Activated CD4-positive, alpha-beta T cell treated with anti-CD3 and anti-CD28 coated beads, Interleukin-2, amount 10 ng/mL, durations not matched to agents 24 days and 14 days (primary cell): ENCODE measurements around the gene HOXB2. TPM values are rescaled to one million over a fixed set of nuclear protein-coding genes. Genes with fewer than 3 reads are reported as not detected.

Experiments
- DNase-seq: peaks from one replicate; pipeline ENCODE4 v3.0.0; 2022
- H3K27ac Mint-ChIP-seq: one replicate; pipeline ENCODE4 v1.8.0; 2022; ENCODE audit warnings: mild to moderate bottlenecking, mixed read lengths
- H3K27me3 Mint-ChIP-seq: one replicate; pipeline ENCODE4 v1.8.0; 2022; ENCODE audit warnings: mixed read lengths
- H3K36me3 Mint-ChIP-seq: one replicate; pipeline ENCODE4 v1.8.0; 2022; ENCODE audit warnings: low read depth, mild to moderate bottlenecking, mixed read lengths
- H3K4me1 Mint-ChIP-seq: one replicate; pipeline ENCODE4 v1.8.0; 2021; ENCODE audit warnings: mixed read lengths
- H3K4me3 Mint-ChIP-seq: one replicate; pipeline ENCODE4 v1.8.0; 2022; ENCODE audit warnings: mild to moderate bottlenecking, moderate library complexity, mixed read lengths
- H3K9me3 Mint-ChIP-seq: one replicate; pipeline ENCODE4 v1.8.0; 2021; ENCODE audit warnings: mixed read lengths
- intact Hi-C: fragments of 100-400 bp; cut with micrococcal nuclease; formaldehyde crosslinking; loops from one replicate; pipeline ENCODE4 v1.15.1; 2023
- total RNA-seq: library from RNA; stranded (reverse); gene quantifications from 2 replicates; pipeline ENCODE4 v1.2.3, GENCODE V29; 2022

The HOXB2 gene
- total RNA-seq, 1 donor from 2014 or later: 28.1 TPM

- peaks cover 38% of the 10 kb centered on the region for H3K4me1 Mint-ChIP-seq
- no peaks in the 10 kb centered on the region for H3K9me3 Mint-ChIP-seq
- DNase-seq: no peak
- H3K27me3 Mint-ChIP-seq: peaks cover 1% of the 10 kb centered on the region
- H3K27ac Mint-ChIP-seq: peak overlapping the region; percentile 83
- intact Hi-C loops: loop anchor here (1.0 kb wide), 1 partner anchor 7 kb away; no protein-coding TSS in a partner anchor
- peaks cover 12% of the 10 kb centered on the region for H3K36me3 Mint-ChIP-seq
- H3K4me3 Mint-ChIP-seq: peak overlapping the region; percentile 82
Observed at GRCh38 chr17:48548523-48549280, 3.8 kb upstream of the HOXB2 start.

- no peaks in the 10 kb centered on the region for H3K9me3 Mint-ChIP-seq
- no peaks in the 10 kb centered on the region for H3K27me3 Mint-ChIP-seq
- H3K4me1 Mint-ChIP-seq: peaks cover 38% of the 10 kb centered on the region
- intact Hi-C loops: no loop called here
- H3K4me3 Mint-ChIP-seq: peak overlapping the region; percentile 82
- H3K27ac Mint-ChIP-seq: peak overlapping the region; percentile 83
- peak; percentile 87 for DNase-seq
- H3K36me3 Mint-ChIP-seq: peaks cover 13% of the 10 kb centered on the region
Observed at GRCh38 chr17:48547808-48548522, 3.1 kb upstream of the HOXB2 start.

- peaks cover 19% of the 10 kb centered on the region for H3K36me3 Mint-ChIP-seq
- intact Hi-C loops: no loop called here
- H3K9me3 Mint-ChIP-seq: no peaks in the 10 kb centered on the region
- peak overlapping the region; percentile 82 for H3K4me3 Mint-ChIP-seq
- peak; percentile 75 for DNase-seq
- peak overlapping the region; percentile 83 for H3K27ac Mint-ChIP-seq
- H3K27me3 Mint-ChIP-seq: peaks cover 2% of the 10 kb centered on the region
- H3K4me1 Mint-ChIP-seq: peaks cover 43% of the 10 kb centered on the region
Observed at GRCh38 chr17:48546924-48547807, 2.3 kb upstream of the HOXB2 start.

DNA sequence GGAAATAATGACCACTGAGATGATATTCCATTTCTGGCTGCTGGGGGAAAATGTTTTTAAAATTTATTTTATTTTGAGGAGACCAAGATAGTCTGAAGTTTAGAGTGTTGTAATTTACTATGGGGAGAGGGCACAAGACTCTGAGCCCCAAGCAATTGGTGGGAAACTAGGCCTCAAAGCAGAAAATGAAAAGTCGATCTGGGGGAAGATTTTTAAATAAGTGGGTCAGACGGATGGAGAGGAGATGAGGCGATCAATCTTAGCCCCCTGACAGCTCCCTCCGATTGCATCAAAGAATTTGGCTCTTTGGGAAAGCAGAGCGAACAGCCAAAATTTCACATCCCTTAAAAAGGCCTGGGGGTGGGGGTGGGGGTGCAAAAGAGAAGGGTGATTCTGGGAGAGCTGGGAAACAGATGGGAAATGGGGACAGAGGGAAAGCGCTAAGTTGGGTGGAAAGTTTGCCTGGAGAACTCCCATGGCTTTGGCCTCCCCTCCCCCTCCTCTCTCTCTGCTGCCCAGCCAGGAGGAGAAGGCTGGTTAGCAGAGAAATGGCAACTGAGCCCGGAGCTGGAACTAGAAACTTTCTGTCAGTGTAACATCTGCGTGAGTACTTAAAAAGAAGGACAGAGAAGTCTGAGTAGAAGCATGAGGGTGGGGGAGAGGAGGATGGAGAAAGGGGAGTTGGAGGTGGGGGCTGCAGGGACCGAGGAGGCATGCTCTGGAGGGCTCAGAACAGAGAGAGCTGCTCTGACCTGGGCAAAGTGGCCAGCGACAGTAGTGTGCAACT is 1.4 kb upstream of the HOXB2 start:
- Mint-ChIP-seq H3K27me3 (peaks cover 2% of the 10 kb centered on the region), H3K9me3 (no peaks in the 10 kb centered on the region)

DNA sequence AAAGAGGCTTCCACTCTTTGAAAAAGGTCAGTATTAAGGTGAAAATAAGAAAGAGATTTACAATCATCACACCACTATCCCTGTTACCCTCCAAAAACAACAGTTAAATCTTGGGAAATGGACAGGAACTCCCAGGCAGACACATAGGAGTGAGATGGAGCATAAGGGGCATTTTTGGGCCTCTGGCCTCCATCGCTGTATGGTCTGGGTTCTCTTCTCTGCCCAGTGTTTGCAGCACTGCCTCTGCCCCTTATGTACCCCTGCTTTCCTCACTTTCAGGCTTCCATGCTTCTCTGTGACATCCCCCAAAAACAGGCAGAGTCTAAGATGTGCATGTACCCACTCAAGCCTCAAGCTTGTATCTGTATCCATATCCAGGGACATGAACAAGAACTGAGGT is 630 bp upstream of the HOXB2 start:
- DNase-seq: no peak
- peak overlapping the region; percentile 97 for H3K27ac Mint-ChIP-seq
- H3K27me3 Mint-ChIP-seq: peaks cover 2% of the 10 kb centered on the region
- H3K9me3 Mint-ChIP-seq: no peaks in the 10 kb centered on the region
- peaks cover 46% of the 10 kb centered on the region for H3K4me1 Mint-ChIP-seq
- intact Hi-C loops: no loop called here
- H3K36me3 Mint-ChIP-seq: peaks cover 20% of the 10 kb centered on the region
- H3K4me3 Mint-ChIP-seq: peak overlapping the region; percentile 95

More for the DNA sequence above, 1.4 kb upstream of the HOXB2 start:
- Mint-ChIP-seq H3K27ac (peak overlapping the region; percentile 83), H3K4me3 (peak overlapping the region; percentile 82), H3K4me1 (peaks cover 43% of the 10 kb centered on the region), H3K36me3 (peaks cover 17% of the 10 kb centered on the region)
- intact Hi-C loops: no loop called here
- peak; percentile 66 for DNase-seq

GRCh38 chr17:48544349-48545021 is 424 bp downstream of the HOXB2 start:
- peak overlapping the region; percentile 95 for H3K4me3 Mint-ChIP-seq
- peaks cover 53% of the 10 kb centered on the region for H3K4me1 Mint-ChIP-seq
- H3K9me3 Mint-ChIP-seq: no peaks in the 10 kb centered on the region
- DNase-seq: peak; percentile 85
- H3K27me3 Mint-ChIP-seq: peaks cover 2% of the 10 kb centered on the region
- intact Hi-C loops: loop anchor here (5.0 kb wide), 2 partner anchors 117 to 132 kb away; no protein-coding TSS in a partner anchor
- H3K27ac Mint-ChIP-seq: peak overlapping the region; percentile 97
- H3K36me3 Mint-ChIP-seq: peaks cover 15% of the 10 kb centered on the region

- peak overlapping the region; percentile 97 for H3K27ac Mint-ChIP-seq
- peaks cover 51% of the 10 kb centered on the region for H3K4me1 Mint-ChIP-seq
- peak overlapping the region; percentile 95 for H3K4me3 Mint-ChIP-seq
- H3K36me3 Mint-ChIP-seq: peaks cover 13% of the 10 kb centered on the region
- intact Hi-C loops: loop anchor here (2.0 to 5.0 kb wide), 5 partner anchors 33 to 132 kb away; partner anchors contain the start of gene HOXB4
- peaks cover 2% of the 10 kb centered on the region for H3K27me3 Mint-ChIP-seq
- no peaks in the 10 kb centered on the region for H3K9me3 Mint-ChIP-seq
- DNase-seq: peak; percentile 84
Observed at GRCh38 chr17:48543854-48544348, 1.0 kb downstream of the HOXB2 start.

- Mint-ChIP-seq H3K4me1 (peaks cover 47% of the 10 kb centered on the region), H3K36me3 (peaks cover 13% of the 10 kb centered on the region), H3K4me3 (peak overlapping the region; percentile 95), H3K27ac (peak overlapping the region; percentile 97), H3K27me3 (peaks cover 2% of the 10 kb centered on the region), H3K9me3 (no peaks in the 10 kb centered on the region)
- intact Hi-C loops: loop anchor here (2.0 to 5.0 kb wide), 5 partner anchors 32 to 131 kb away; partner anchors contain the start of gene HOXB4
- peak; percentile 91 for DNase-seq
Observed at GRCh38 chr17:48543107-48543853, 1.6 kb downstream of the HOXB2 start.

DNA sequence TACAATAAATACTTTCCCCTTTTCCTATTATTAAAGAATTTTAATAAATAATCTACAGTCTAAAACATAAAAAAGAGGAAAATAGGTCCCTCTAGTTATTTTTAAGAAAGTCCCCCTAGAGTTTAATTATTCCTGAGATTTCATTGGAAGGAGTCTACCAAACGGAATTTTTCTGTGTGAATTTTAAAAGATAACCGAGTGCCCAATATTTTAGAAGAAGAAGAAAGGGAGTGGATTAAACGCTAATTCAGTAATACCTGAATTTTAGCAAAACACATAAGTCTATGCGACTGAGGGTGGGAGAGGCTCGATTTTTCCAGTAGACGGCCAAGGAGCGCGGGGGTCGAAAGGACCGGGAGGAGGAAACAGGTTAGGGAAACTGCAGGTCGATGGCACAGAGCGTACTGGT is 2.2 kb downstream of the HOXB2 start:
- H3K36me3 Mint-ChIP-seq: peaks cover 13% of the 10 kb centered on the region
- H3K9me3 Mint-ChIP-seq: no peaks in the 10 kb centered on the region

DNA sequence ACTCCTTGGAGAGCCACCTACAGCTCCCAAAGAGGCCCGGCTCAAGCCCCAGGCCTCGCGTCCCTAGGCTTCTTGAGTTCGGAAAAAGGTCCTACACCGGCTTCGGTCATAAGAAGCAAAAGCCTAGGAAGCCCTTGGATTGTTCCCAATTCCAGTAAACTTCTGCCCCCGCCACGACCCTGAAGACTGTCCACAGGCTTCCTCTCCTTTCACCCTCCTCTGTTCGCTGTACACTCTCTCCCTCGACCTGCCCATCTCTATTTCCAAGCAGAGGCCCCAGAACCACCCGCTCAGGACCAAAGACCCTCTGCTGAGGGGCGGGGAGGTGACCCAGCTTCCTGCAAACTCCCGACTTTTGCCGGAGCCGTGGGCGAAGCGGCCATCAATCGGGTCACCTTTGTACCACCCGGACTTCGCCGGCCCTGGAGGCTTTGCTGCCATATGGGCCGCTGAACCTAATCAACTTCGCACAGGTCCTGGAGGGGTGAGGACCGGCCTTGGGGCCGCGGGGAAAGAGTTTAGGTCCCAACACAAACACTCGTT is 2.7 kb downstream of the HOXB2 start:
- peak overlapping the region; percentile 97 for H3K27ac Mint-ChIP-seq

More for the DNA sequence above, 2.2 kb downstream of the HOXB2 start:
- H3K27me3 Mint-ChIP-seq: peaks cover 2% of the 10 kb centered on the region
- no peak for DNase-seq
- H3K4me3 Mint-ChIP-seq: peak overlapping the region; percentile 95
- peaks cover 41% of the 10 kb centered on the region for H3K4me1 Mint-ChIP-seq
- intact Hi-C loops: loop anchor here (2.0 to 5.0 kb wide), 5 partner anchors 32 to 130 kb away; partner anchors contain the start of gene HOXB4
- peak overlapping the region; percentile 97 for H3K27ac Mint-ChIP-seq

DNA sequence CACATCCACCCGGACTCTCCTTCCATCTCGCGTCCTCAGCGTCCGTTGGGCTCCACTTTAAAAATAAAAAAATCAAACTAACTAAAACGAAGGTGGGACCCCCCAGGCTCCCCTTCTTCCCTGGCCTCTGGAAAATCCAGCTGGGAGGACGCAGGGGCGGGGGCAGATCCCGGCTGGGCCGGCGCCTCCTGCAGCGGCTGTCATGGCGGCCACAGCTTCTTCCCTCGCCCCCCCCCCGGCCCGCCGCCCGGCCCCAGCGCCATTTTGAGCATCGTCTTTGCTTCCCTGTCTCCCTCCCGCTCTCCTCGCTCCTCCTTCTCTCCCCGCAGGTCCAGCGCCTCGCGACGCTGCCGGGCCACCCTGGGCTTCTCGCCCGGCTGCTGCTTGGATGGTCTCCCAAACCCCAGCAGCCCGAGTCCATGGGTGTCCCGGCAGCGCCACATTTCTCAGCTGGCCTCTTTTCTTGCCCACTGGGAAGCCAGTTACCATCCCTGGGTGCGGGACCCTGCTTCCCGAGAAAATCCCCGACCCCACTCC is 3.3 kb downstream of the HOXB2 start:
- Mint-ChIP-seq H3K36me3 (peaks cover 13% of the 10 kb centered on the region), H3K4me3 (peak overlapping the region; percentile 95), H3K27ac (peak overlapping the region; percentile 97), H3K27me3 (peaks cover 2% of the 10 kb centered on the region), H3K4me1 (peaks cover 33% of the 10 kb centered on the region), H3K9me3 (no peaks in the 10 kb centered on the region)
- intact Hi-C loops: loop anchor here (1.0 to 5.0 kb wide), 6 partner anchors 8 to 129 kb away; partner anchors contain the start of gene HOXB4
- DNase-seq: peak; percentile 82

More for the DNA sequence above, 2.7 kb downstream of the HOXB2 start:
- Mint-ChIP-seq H3K27me3 (peaks cover 2% of the 10 kb centered on the region), H3K36me3 (peaks cover 13% of the 10 kb centered on the region), H3K9me3 (no peaks in the 10 kb centered on the region), H3K4me3 (peak overlapping the region; percentile 95), H3K4me1 (peaks cover 36% of the 10 kb centered on the region)
- intact Hi-C loops: loop anchor here (2.0 to 5.0 kb wide), 5 partner anchors 31 to 130 kb away; partner anchors contain the start of gene HOXB4
- peak; percentile 81 for DNase-seq
